OCI-LY1 (cell line): Measurements from ENCODE around the gene TFE3.

ENCODE experiments used
- H2AFZ ChIP-seq: fragments of 200-600 bp; sonication (generic), shearing (Covaris generic); 2 replicates; pipeline ENCODE4 v1.6.0; 2014; ENCODE audit warnings: antibody characterized with exemption, mild to moderate bottlenecking, low read length
- H3F3A ChIP-seq: fragments of 200-600 bp; sonication (generic), shearing (Covaris generic); 2 replicates; pipeline ENCODE4 v1.6.0; 2014; ENCODE audit warnings: mild to moderate bottlenecking, antibody characterized with exemption, low read length, moderate library complexity; ENCODE audit not compliant: insufficient read depth
- H3K27ac ChIP-seq: fragments of 200-600 bp; sonication (generic); 2 replicates; pipeline ENCODE4 v1.5.1; 2014; ENCODE audit warnings: low read length, mixed run types, mild to moderate bottlenecking, low read depth; ENCODE audit not compliant: poor library complexity, severe bottlenecking
- H3K27me3 ChIP-seq: fragments of 200-600 bp; sonication (generic); 2 replicates; pipeline ENCODE4 v1.6.0; 2014; ENCODE audit warnings: antibody characterized with exemption, mild to moderate bottlenecking, low read length, moderate library complexity; ENCODE audit not compliant: insufficient read depth
- H3K36me3 ChIP-seq: fragments of 200-600 bp; sonication (generic); 2 replicates; pipeline ENCODE4 v1.6.1; 2014; ENCODE audit warnings: mild to moderate bottlenecking, antibody characterized with exemption, low read length, moderate library complexity, mixed read lengths; ENCODE audit not compliant: insufficient read depth
- H3K4me1 ChIP-seq: fragments of 200-600 bp; sonication (generic); 2 replicates; pipeline ENCODE4 v1.5.1; 2014; ENCODE audit warnings: mild to moderate bottlenecking, low read length, moderate library complexity; ENCODE audit not compliant: insufficient read depth, severe bottlenecking
- H3K4me2 ChIP-seq: fragments of 200-600 bp; sonication (generic), shearing (Covaris generic); 2 replicates; pipeline ENCODE4 v1.6.1; 2014; ENCODE audit warnings: low read length
- H3K4me3 ChIP-seq: fragments of 200-600 bp; sonication (generic); 2 replicates; pipeline ENCODE4 v1.5.1; 2014; ENCODE audit warnings: low read length, low read depth, mild to moderate bottlenecking, mixed read lengths; ENCODE audit not compliant: poor library complexity, severe bottlenecking
- H3K79me2 ChIP-seq: fragments of 200-600 bp; shearing (Covaris generic); 2 replicates; pipeline ENCODE4 v1.6.1; 2016; ENCODE audit warnings: mixed run types, low read length, mixed read lengths; ENCODE audit not compliant: insufficient read depth
- H3K9ac ChIP-seq: fragments of 200-600 bp; sonication (generic), shearing (Covaris generic); 2 replicates; pipeline ENCODE4 v1.6.1; 2014; ENCODE audit warnings: mild to moderate bottlenecking, low read length, mixed read lengths
- H3K9me2 ChIP-seq: fragments of 200-600 bp; sonication (generic), shearing (Covaris generic); 2 replicates; pipeline ENCODE4 v1.6.1; 2014; ENCODE audit warnings: low read depth, mild to moderate bottlenecking, low read length, mixed read lengths
- H3K9me3 ChIP-seq: fragments of 200-600 bp; shearing (Covaris generic); 2 replicates; pipeline ENCODE4 v1.6.1; 2014; ENCODE audit warnings: low read length, mixed read lengths
- H4K20me1 ChIP-seq: fragments of 200-600 bp; sonication (generic), shearing (Covaris generic); 2 replicates; pipeline ENCODE4 v1.6.0; 2016; ENCODE audit warnings: mild to moderate bottlenecking, low read length; ENCODE audit not compliant: insufficient read depth
- CTCF ChIP-seq: fragments of 200-600 bp; sonication (generic), shearing (Covaris generic); IDR thresholded peaks from 2 replicates; pipeline ENCODE4 v1.5.1; 2017; ENCODE audit warnings: mild to moderate bottlenecking, antibody characterized with exemption, low read length, moderate library complexity, mixed read lengths
- EZH2 ChIP-seq: fragments of 200-600 bp; sonication (generic), shearing (Covaris generic); IDR thresholded peaks from 2 replicates; pipeline ENCODE4 v1.8.0; 2017; ENCODE audit warnings: borderline replicate concordance, mixed run types, mild to moderate bottlenecking, antibody characterized with exemption, low read length, moderate library complexity, mixed read lengths

The TFE3 gene

GRCh38 chrX:48989483-48989882 lies 53.7 kb downstream of the TFE3 start:
- no peaks in the 10 kb centered on the region for H3K9me2 ChIP-seq
- no peak for TF ChIP-seq CTCF
- TF ChIP-seq EZH2 = no peak
- no peak overlapping the region for H3K4me2 ChIP-seq
- no peak overlapping the region for H3K27ac ChIP-seq
- no peaks in the 10 kb centered on the region for H4K20me1 ChIP-seq
- no peaks in the 10 kb centered on the region for H3F3A ChIP-seq
- H3K4me3 ChIP-seq = no peak overlapping the region
- no peaks in the 10 kb centered on the region for H3K9me3 ChIP-seq
- H2AFZ ChIP-seq = no peak overlapping the region
- H3K27me3 ChIP-seq = no peaks in the 10 kb centered on the region
- H3K4me1 ChIP-seq = no peaks in the 10 kb centered on the region
- H3K9ac ChIP-seq = no peak overlapping the region
- H3K36me3 ChIP-seq = peaks cover 47% of the 10 kb centered on the region
- H3K79me2 ChIP-seq = no peaks in the 10 kb centered on the region

- Histone ChIP-seq H3K27me3 (no peaks in the 10 kb centered on the region), H3K36me3 (peaks cover 41% of the 10 kb centered on the region)
Measured at GRCh38 chrX:48983896-48984295, 59.3 kb downstream of the TFE3 start.

GRCh38 chrX:48983081-48983480 lies 60.1 kb downstream of the TFE3 start:
- Histone ChIP-seq H3K27ac (no peak overlapping the region), H2AFZ (no peak overlapping the region), H4K20me1 (no peaks in the 10 kb centered on the region), H3K9ac (no peak overlapping the region), H3K4me1 (no peaks in the 10 kb centered on the region), H3K79me2 (no peaks in the 10 kb centered on the region), H3K9me3 (no peaks in the 10 kb centered on the region), H3K36me3 (peaks cover 36% of the 10 kb centered on the region), H3F3A (no peaks in the 10 kb centered on the region), H3K4me2 (no peak overlapping the region), H3K9me2 (no peaks in the 10 kb centered on the region), H3K4me3 (no peak overlapping the region), H3K27me3 (no peaks in the 10 kb centered on the region)
- TF ChIP-seq CTCF (no peak), EZH2 (no peak)

More at GRCh38 chrX:48983896-48984295, 59.3 kb downstream of the TFE3 start:
- Histone ChIP-seq H3K4me3 (no peak overlapping the region), H3K9ac (no peak overlapping the region), H3K4me2 (no peak overlapping the region), H3K4me1 (no peaks in the 10 kb centered on the region), H2AFZ (no peak overlapping the region), H4K20me1 (no peaks in the 10 kb centered on the region), H3F3A (no peaks in the 10 kb centered on the region), H3K27ac (no peak overlapping the region), H3K79me2 (no peaks in the 10 kb centered on the region), H3K9me3 (no peaks in the 10 kb centered on the region), H3K9me2 (no peaks in the 10 kb centered on the region)
- no peak for TF ChIP-seq CTCF
- TF ChIP-seq EZH2 = no peak
